Mucosa of descending colon (tissue), 3 donors: ENCODE measurements around the gene TNNI3K. TPM values are rescaled to one million over a fixed set of nuclear protein-coding genes. Genes with fewer than 3 reads are reported as not detected.

Source experiments
- ATAC-seq: fragments of 200-7000 bp; cut with Tn5 transposase; one replicate; pipeline ENCODE4 v1.9.1; 2020; ENCODE audit warnings: mild to moderate bottlenecking, moderate library complexity
- DNase-seq, 3 donors: peaks; one replicate each; pipeline ENCODE4 v3.0.0-alpha.2; 2020
- H3K36me3 ChIP-seq: fragments of 200-600 bp; one replicate; pipeline ENCODE4 v1.8.0; 2021; ENCODE audit warnings: low read depth, mild to moderate bottlenecking
- H3K4me1 ChIP-seq: fragments of 200-600 bp; one replicate; pipeline ENCODE4 v1.8.0; 2021; ENCODE audit warnings: low read depth, mild to moderate bottlenecking
- H3K4me3 ChIP-seq: fragments of 200-600 bp; one replicate; pipeline ENCODE4 v1.8.0; 2021; ENCODE audit warnings: mild to moderate bottlenecking
- H3K9me3 ChIP-seq: fragments of 200-600 bp; one replicate; pipeline ENCODE4 v1.8.0; 2021; ENCODE audit warnings: mild to moderate bottlenecking
- CTCF ChIP-seq: fragments of 200-600 bp; IDR thresholded peaks from one replicate; pipeline ENCODE4 v1.8.0; 2022; ENCODE audit warnings: antibody characterized with exemption, mild to moderate bottlenecking
- intact Hi-C, 2 donors: fragments of 100-400 bp; cut with DNase I in 1 of 2; cut with micrococcal nuclease in 1 of 2; formaldehyde crosslinking; loops; one replicate each; pipeline versions ENCODE4 v1.11.0 to v1.11.1; 2022; cut with DNase I, micrococcal nuclease
- total RNA-seq, 3 donors: library from RNA; stranded (reverse); fragmentation: NEBNext Ultra II Directional in 2 of 3; extraction: Animal tissue kit (Norgen Biotek cat#: 25700) in 2 of 3; gene quantifications; one replicate each; pipeline versions ENCODE4 v1.2.1 to v1.2.4, GENCODE V29; 2021 to 2023
- donor health status: DM: no; HTN: no; CAD: no; lungs with moderate emphysema.
- donor health status: DM: no; HTN: no; CAD: no.
- donor health status: DM: no; HTN: yes; CAD: no.

TNNI3K gene
- total RNA-seq, 3 donors from 2014 or later: 0.72 to 1.1 (median 1.1) TPM

- Histone ChIP-seq H3K9me3 (no peaks in the 10 kb centered on the region), H3K36me3 (no peaks in the 10 kb centered on the region), H3K4me3 (no peak overlapping the region), H3K4me1 (no peaks in the 10 kb centered on the region)
- intact Hi-C loops: no loop called here
- no peak for TF ChIP-seq CTCF
- no peak for DNase-seq
- ATAC-seq: no peak
Measured at GRCh38 chr1:74422421-74423292, 187.5 kb downstream of the TNNI3K start.

- intact Hi-C loops: no loop called here
- Histone ChIP-seq H3K9me3 (no peaks in the 10 kb centered on the region), H3K36me3 (no peaks in the 10 kb centered on the region), H3K4me1 (no peaks in the 10 kb centered on the region), H3K4me3 (no peak overlapping the region)
- DNase-seq (no peak), ATAC-seq (no peak)
- no peak for TF ChIP-seq CTCF
Measured at GRCh38 chr1:74423471-74423870, 188.3 kb downstream of the TNNI3K start.

- no peak for TF ChIP-seq CTCF
- no peaks in the 10 kb centered on the region for H3K4me1 ChIP-seq
- H3K36me3 ChIP-seq: no peaks in the 10 kb centered on the region
- no peak for ATAC-seq
- no peak for DNase-seq
- H3K9me3 ChIP-seq: no peaks in the 10 kb centered on the region
- no peak overlapping the region for H3K4me3 ChIP-seq
- intact Hi-C loops: no loop called here
Measured at GRCh38 chr1:74425676-74426075, 190.5 kb downstream of the TNNI3K start.

GRCh38 chr1:74426208-74426937, 191.2 kb downstream of the TNNI3K start:
- no peaks in the 10 kb centered on the region for H3K9me3 ChIP-seq
- TF ChIP-seq CTCF: no peak
- no peaks in the 10 kb centered on the region for H3K36me3 ChIP-seq
- H3K4me1 ChIP-seq: no peaks in the 10 kb centered on the region
- intact Hi-C loops: no loop called here
- H3K4me3 ChIP-seq: no peak overlapping the region
- no peak for ATAC-seq
- no peak for DNase-seq

GRCh38 chr1:74427681-74428080, 192.5 kb downstream of the TNNI3K start:
- no peak for ATAC-seq
- intact Hi-C loops: no loop called here

More at GRCh38 chr1:74427681-74428080, 192.5 kb downstream of the TNNI3K start:
- no peak overlapping the region for H3K4me3 ChIP-seq
- DNase-seq: no peak
- TF ChIP-seq CTCF: no peak
- no peaks in the 10 kb centered on the region for H3K4me1 ChIP-seq
- H3K36me3 ChIP-seq: no peaks in the 10 kb centered on the region
- no peaks in the 10 kb centered on the region for H3K9me3 ChIP-seq
